ENCODE data around the gene KRTAP12-2.

DNA sequence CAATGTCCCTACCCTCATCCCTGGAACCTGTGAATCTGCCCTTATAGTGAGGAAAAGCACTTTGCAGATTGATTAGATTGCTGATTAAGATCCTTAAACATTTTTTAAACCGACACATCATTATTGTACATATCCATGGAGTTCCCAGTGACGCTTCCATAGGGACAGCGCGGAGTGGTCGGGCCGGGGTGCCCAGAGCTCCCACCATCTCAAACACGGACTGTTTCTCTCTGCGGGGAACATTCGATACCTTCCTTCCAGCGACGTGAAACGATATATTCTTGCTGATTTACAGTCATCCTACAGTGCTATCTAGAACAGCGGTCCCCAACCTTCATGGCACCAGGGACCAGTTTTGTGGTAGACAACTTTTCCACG, 34.3 kb upstream of the KRTAP12-2 start:
- TF ChIP-seq, protein P1, sequence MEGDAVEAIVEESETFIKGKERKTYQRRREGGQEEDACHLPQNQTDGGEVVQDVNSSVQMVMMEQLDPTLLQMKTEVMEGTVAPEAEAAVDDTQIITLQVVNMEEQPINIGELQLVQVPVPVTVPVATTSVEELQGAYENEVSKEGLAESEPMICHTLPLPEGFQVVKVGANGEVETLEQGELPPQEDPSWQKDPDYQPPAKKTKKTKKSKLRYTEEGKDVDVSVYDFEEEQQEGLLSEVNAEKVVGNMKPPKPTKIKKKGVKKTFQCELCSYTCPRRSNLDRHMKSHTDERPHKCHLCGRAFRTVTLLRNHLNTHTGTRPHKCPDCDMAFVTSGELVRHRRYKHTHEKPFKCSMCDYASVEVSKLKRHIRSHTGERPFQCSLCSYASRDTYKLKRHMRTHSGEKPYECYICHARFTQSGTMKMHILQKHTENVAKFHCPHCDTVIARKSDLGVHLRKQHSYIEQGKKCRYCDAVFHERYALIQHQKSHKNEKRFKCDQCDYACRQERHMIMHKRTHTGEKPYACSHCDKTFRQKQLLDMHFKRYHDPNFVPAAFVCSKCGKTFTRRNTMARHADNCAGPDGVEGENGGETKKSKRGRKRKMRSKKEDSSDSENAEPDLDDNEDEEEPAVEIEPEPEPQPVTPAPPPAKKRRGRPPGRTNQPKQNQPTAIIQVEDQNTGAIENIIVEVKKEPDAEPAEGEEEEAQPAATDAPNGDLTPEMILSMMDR (conservative IDR thresholded peaks at IDR 0.05; ENCODE audit: low read length) = no peak
- no peak for TF ChIP-seq EZH2phosphoT487 (IDR thresholded peaks at IDR 0.05; ENCODE audit: borderline replicate concordance)

Measured in Loucy (cell line).